Colonic mucosa (tissue), 4 donors: ENCODE results near the gene KCNH8. TPM values are rescaled to one million over a fixed set of nuclear protein-coding genes. Genes with fewer than 3 reads are reported as not detected.

Source experiments
- DNase-seq: peaks from one replicate; pipeline ENCODE4 v3.0.0-alpha.2; 2020
- H3K27ac ChIP-seq: fragments of 200-600 bp; one replicate; pipeline ENCODE4 v1.8.0; 2021
- H3K27me3 ChIP-seq: fragments of 200-600 bp; one replicate; pipeline ENCODE4 v1.8.0; 2021
- H3K36me3 ChIP-seq: fragments of 200-600 bp; one replicate; pipeline ENCODE4 v1.8.0; 2021
- H3K4me1 ChIP-seq: fragments of 200-600 bp; one replicate; pipeline ENCODE4 v1.8.0; 2021; ENCODE audit warnings: mild to moderate bottlenecking
- H3K4me3 ChIP-seq: fragments of 200-600 bp; one replicate; pipeline ENCODE4 v1.8.0; 2021
- H3K9ac ChIP-seq, 2 donors: one replicate each; pipeline ENCODE4 v1.7.0; 2013; ENCODE audit warnings: control low read depth in 2 of 2, low read depth in 2 of 2, low read length in 2 of 2
- H3K9me3 ChIP-seq: fragments of 200-600 bp; one replicate; pipeline ENCODE4 v1.8.0; 2021
- CTCF ChIP-seq: fragments of 200-600 bp; IDR thresholded peaks from one replicate; pipeline ENCODE4 v1.8.0; 2022; ENCODE audit warnings: antibody characterized with exemption, mild to moderate bottlenecking
- intact Hi-C: fragments of 100-400 bp; cut with DNase I; formaldehyde crosslinking; loops from one replicate; pipeline ENCODE4 v1.14.1; 2022
- total RNA-seq, 2 donors: library from RNA; stranded (reverse); fragmentation: NEBNext Ultra II Directional in 1 of 2; extraction: Animal tissue kit (Norgen Biotek cat#: 25700) in 1 of 2; gene quantifications; one replicate each; pipeline ENCODE4 v1.2.1, GENCODE V29; 2021
- donor health status: healthy.
- donor health status: DM: no; HTN: no; CAD: no.
- donor health status: DM: no; HTN: no; CAD: no.

Gene KCNH8
- total RNA-seq, 2 donors from 2014 or later, result 0.77 TPM

DNA sequence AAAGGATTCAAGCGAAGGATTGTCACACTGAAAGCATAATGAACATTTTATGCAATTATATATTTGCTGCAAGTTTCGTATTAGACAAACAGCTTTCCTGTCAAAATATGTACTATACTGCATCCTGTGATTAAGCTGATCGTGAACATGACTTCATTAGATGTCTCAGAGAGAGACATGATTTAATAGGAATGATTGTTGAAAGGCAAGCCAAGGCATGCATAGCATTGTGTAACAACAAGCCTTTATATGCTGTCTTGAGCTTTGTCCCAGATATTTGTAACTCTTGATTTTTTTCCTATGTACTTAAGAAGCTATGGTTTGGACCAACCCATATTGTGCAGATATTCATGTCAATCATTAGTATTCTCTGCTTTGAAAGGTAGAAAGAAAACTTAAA is 309.1 kb downstream of the KCNH8 start:
- DNase-seq, result no peak
- TF ChIP-seq CTCF, result no peak

GRCh38 chr3:19467761-19468160 is 319.5 kb downstream of the KCNH8 start:
- no peak for TF ChIP-seq CTCF
- DNase-seq, result no peak
- Histone ChIP-seq H3K4me3 (no peak overlapping the region), H3K27me3 (no peaks in the 10 kb centered on the region), H3K9me3 (no peaks in the 10 kb centered on the region), H3K36me3 (no peaks in the 10 kb centered on the region), H3K4me1 (no peaks in the 10 kb centered on the region), H3K9ac (no peak overlapping the region), H3K27ac (no peak overlapping the region)
- intact Hi-C loops, result no loop called here

More for the DNA sequence above, 309.1 kb downstream of the KCNH8 start:
- Histone ChIP-seq H3K27ac (no peak overlapping the region), H3K9ac (no peak overlapping the region), H3K4me3 (no peak overlapping the region), H3K4me1 (no peaks in the 10 kb centered on the region), H3K36me3 (no peaks in the 10 kb centered on the region), H3K9me3 (no peaks in the 10 kb centered on the region), H3K27me3 (no peaks in the 10 kb centered on the region)
- intact Hi-C loops, result no loop called here

DNA sequence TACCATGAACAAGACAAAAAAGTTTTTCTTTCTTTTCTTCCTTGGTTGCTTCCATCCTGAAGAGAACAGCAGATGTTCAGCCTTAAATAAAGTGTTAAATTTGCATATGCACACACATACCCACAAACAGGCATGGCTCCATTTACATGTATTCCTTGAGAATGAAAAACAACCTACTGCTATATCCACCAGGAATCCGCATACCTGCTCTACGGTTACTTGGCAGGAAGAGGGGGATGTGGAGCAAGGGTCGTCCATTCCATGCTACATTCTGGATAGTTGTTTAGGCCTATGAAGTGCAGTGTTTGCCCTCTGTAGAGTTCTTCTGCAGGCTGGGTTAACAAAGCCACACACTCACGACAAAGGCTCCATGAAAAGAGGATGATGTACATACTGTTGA is 322.8 kb downstream of the KCNH8 start:
- no peak for TF ChIP-seq CTCF
- no peaks in the 10 kb centered on the region for H3K9me3 ChIP-seq
- no peak overlapping the region for H3K9ac ChIP-seq
- no peaks in the 10 kb centered on the region for H3K4me1 ChIP-seq
- intact Hi-C loops, result no loop called here
- H3K27me3 ChIP-seq, result no peaks in the 10 kb centered on the region
- no peak for DNase-seq
- no peak overlapping the region for H3K4me3 ChIP-seq
- H3K27ac ChIP-seq, result no peak overlapping the region
- no peaks in the 10 kb centered on the region for H3K36me3 ChIP-seq

DNA sequence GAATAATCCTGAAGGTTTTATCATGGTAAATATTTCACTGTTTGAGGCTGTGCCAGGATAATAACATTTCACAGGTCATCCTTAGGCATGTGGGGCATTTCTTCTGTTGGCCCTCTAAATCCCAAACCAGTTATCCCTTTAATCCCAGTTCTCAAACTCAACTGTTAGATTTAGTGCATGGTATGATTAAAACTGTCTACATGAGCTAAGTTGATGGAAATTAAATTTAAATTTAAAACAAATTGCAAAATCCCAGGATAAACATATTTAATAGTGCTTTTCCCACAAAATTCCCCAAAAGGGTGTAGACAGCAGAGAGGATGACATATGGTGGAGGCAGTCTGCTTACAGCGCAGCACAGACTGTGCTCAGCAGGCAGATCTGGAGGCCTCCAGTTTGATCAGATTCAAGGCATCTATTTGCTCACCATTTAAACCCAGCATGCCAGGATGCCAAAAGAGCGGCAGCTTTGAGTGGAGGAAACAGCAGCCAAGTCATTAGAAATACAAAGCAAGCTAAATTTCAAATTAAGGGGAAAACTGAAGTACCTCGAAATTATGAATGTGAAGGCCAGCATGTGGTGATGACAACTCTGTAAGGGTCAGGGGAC is 325.8 kb downstream of the KCNH8 start:
- H3K4me1 ChIP-seq, result no peaks in the 10 kb centered on the region
- no peak for DNase-seq
- H3K9ac ChIP-seq, result no peak overlapping the region
- H3K9me3 ChIP-seq, result no peaks in the 10 kb centered on the region
- no peaks in the 10 kb centered on the region for H3K27me3 ChIP-seq
- intact Hi-C loops, result no loop called here
- no peaks in the 10 kb centered on the region for H3K36me3 ChIP-seq
- H3K27ac ChIP-seq, result no peak overlapping the region
- no peak overlapping the region for H3K4me3 ChIP-seq
- no peak for TF ChIP-seq CTCF

DNA sequence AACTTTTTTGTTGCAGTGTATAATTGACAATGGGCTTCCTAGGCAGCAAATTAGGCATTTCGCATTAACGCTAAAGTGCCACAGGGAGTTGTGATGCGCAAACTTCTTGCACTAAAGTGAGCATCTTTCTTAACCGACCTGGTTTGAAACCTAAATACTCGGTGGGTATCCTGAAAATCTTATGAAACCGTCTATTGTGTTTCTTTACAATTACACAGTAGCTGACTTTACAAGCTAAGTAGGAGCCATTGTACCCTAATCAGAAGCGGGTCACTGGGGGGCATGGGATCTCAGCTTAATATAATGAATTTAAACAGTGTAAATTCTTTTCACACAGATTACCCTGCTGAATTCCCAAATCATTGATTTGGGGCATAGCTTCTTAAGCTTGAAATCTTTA is 328.0 kb downstream of the KCNH8 start:
- Histone ChIP-seq H3K27ac (no peak overlapping the region), H3K4me1 (no peaks in the 10 kb centered on the region), H3K27me3 (no peaks in the 10 kb centered on the region), H3K9me3 (no peaks in the 10 kb centered on the region), H3K4me3 (no peak overlapping the region), H3K9ac (no peak overlapping the region), H3K36me3 (no peaks in the 10 kb centered on the region)
- no peak for TF ChIP-seq CTCF
- no peak for DNase-seq
- intact Hi-C loops, result no loop called here
